Measurements from ENCODE around the gene GALK1. TPM values are rescaled to one million over a fixed set of nuclear protein-coding genes. Genes with fewer than 3 reads are reported as not detected.

GALK1 gene
- total RNA-seq, 1 donor from 2014 or later: 96.2 TPM

GRCh38 chr17:75725504-75725903, 39.5 kb downstream of the GALK1 start:
- no peak for DNase-seq (ENCODE audit: low read depth in 2 of 2)

- no peak for DNase-seq (ENCODE audit: low read depth in 2 of 2)
Observed at GRCh38 chr17:75724016-75725003, 40.7 kb downstream of the GALK1 start.

GRCh38 chr17:75723171-75723930, 41.6 kb downstream of the GALK1 start:
- DNase-seq (ENCODE audit: low read depth in 2 of 2): peak in 1 of 2 donors; percentile 30

GRCh38 chr17:75722542-75723095, 42.4 kb downstream of the GALK1 start:
- DNase-seq (ENCODE audit: low read depth in 2 of 2): no peak

- DNase-seq (ENCODE audit: low read depth in 2 of 2): no peak
Observed at GRCh38 chr17:75722076-75722475, 42.9 kb downstream of the GALK1 start.

GRCh38 chr17:75721463-75722011, 43.5 kb downstream of the GALK1 start:
- DNase-seq (ENCODE audit: low read depth in 2 of 2): no peak

GRCh38 chr17:75720656-75721462, 44.1 kb downstream of the GALK1 start, which contains the start of gene ITGB4:
TSS of gene ITGB4 (plus strand) at chr17:75721459. CDS start at chr17:75724704, 3,245 bp downstream.
- DNase-seq (ENCODE audit: low read depth in 2 of 2): peak in 1 of 2 donors; percentile 40

GRCh38 chr17:75719732-75720131, 45.3 kb downstream of the GALK1 start:
- no peak for DNase-seq (ENCODE audit: low read depth in 2 of 2)

- no peak for DNase-seq (ENCODE audit: low read depth in 2 of 2)
Observed at GRCh38 chr17:75712446-75712845, 52.5 kb downstream of the GALK1 start.

Other genes with a start within 250 kb of the GALK1 start
- gene CASKIN2, start 249.7 kb downstream of the GALK1 start, total RNA-seq: 7.2 and 10.9 TPM in 2 replicates
- 10.7 and 12.5 TPM in 2 replicates for gene TSEN54, start 248.7 kb downstream of the GALK1 start, total RNA-seq
- 12.6 and 13.9 TPM in 2 replicates for gene LLGL2, start 239.5 kb downstream of the GALK1 start, total RNA-seq
- gene MYO15B, start 177.4 kb downstream of the GALK1 start, total RNA-seq: 5.3 and 12.3 TPM in 2 replicates
- under 0.01 TPM in 1 of 2 replicates, not detected in the other for gene SMIM5, start 131.8 kb downstream of the GALK1 start, total RNA-seq
- gene RECQL5, start 98.0 kb downstream of the GALK1 start, total RNA-seq: 11.2 and 11.5 TPM in 2 replicates
- gene SAP30BP, start 97.9 kb downstream of the GALK1 start, total RNA-seq: 41.2 and 44.9 TPM in 2 replicates
- gene ITGB4, start 43.7 kb downstream of the GALK1 start, total RNA-seq: 16.9 and 37.6 TPM in 2 replicates
- 6.3 and 13.1 TPM in 2 replicates for gene UNK, start 19.6 kb upstream of the GALK1 start, total RNA-seq
- 2.8 and 2.9 TPM in 2 replicates for gene UNC13D, start 79.2 kb upstream of the GALK1 start, total RNA-seq
- 22.3 and 33.9 TPM in 2 replicates for gene WBP2, start 90.1 kb upstream of the GALK1 start, total RNA-seq
- 58.4 and 74.0 TPM in 2 replicates for gene TRIM47, start 113.4 kb upstream of the GALK1 start, total RNA-seq
- gene TRIM65, start 131.8 kb upstream of the GALK1 start, total RNA-seq: 23.0 and 31.9 TPM in 2 replicates
- 25.0 and 35.4 TPM in 2 replicates for gene MRPL38, start 139.7 kb upstream of the GALK1 start, total RNA-seq
- gene FBF1, start 175.8 kb upstream of the GALK1 start, total RNA-seq: 3.5 and 3.9 TPM in 2 replicates
- 39.3 and 51.2 TPM in 2 replicates for gene ACOX1, start 214.0 kb upstream of the GALK1 start, total RNA-seq
- gene TEN1, start 214.0 kb upstream of the GALK1 start, total RNA-seq: 20.7 and 31.5 TPM in 2 replicates
- gene CDK3, start 235.7 kb upstream of the GALK1 start, total RNA-seq: 0.13 and 0.76 TPM in 2 replicates

Data from dermis microvascular lymphatic vessel endothelial cell (primary cell).